MM.1S (cell line): ENCODE results near the gene BARHL1.

Experiments
- DNase-seq: peaks from one replicate; pipeline ENCODE4 v3.0.0-alpha.2; 2015
- H2AFZ ChIP-seq: fragments of 300-600 bp; sonication (generic); 2 replicates; pipeline ENCODE4 v1.6.0; 2016; ENCODE audit warnings: antibody characterized with exemption, low read length
- H3F3A ChIP-seq: fragments of 300-600 bp; sonication (generic); 2 replicates; pipeline ENCODE4 v1.6.1; 2016; ENCODE audit warnings: mild to moderate bottlenecking, antibody characterized with exemption, low read length, moderate library complexity, mixed read lengths; ENCODE audit not compliant: insufficient read depth
- H3K27ac ChIP-seq: fragments of 300-600 bp; sonication (generic); 2 replicates; pipeline ENCODE4 v1.5.1; 2016; ENCODE audit warnings: mild to moderate bottlenecking, low read length
- H3K27me3 ChIP-seq: fragments of 300-600 bp; sonication (generic); replicated peaks from 2 replicates; pipeline ENCODE4 v1.6.0; 2016; ENCODE audit warnings: low read length; ENCODE audit not compliant: insufficient read depth
- H3K36me3 ChIP-seq: fragments of 300-600 bp; sonication (generic); replicated peaks from 2 replicates; pipeline ENCODE4 v1.6.1; 2016; ENCODE audit warnings: mild to moderate bottlenecking, low read length, mixed read lengths; ENCODE audit not compliant: insufficient read depth
- H3K4me1 ChIP-seq: fragments of 300-600 bp; sonication (generic); 2 replicates; pipeline ENCODE4 v1.6.1; 2016; ENCODE audit warnings: low read length, mixed read lengths
- H3K4me2 ChIP-seq: fragments of 300-600 bp; sonication (generic); 2 replicates; pipeline ENCODE4 v1.6.0; 2016; ENCODE audit warnings: low read depth, low read length
- H3K4me3 ChIP-seq: fragments of 300-600 bp; sonication (generic); 2 replicates; pipeline ENCODE4 v1.5.1; 2016; ENCODE audit warnings: low read length, mixed read lengths
- H3K79me2 ChIP-seq: fragments of 300-600 bp; sonication (generic); 2 replicates; pipeline ENCODE4 v1.6.1; 2016; ENCODE audit warnings: mixed run types, low read length, mixed read lengths
- H3K9ac ChIP-seq: fragments of 300-600 bp; sonication (generic); 2 replicates; pipeline ENCODE4 v1.6.1; 2016; ENCODE audit warnings: low read length, mixed read lengths
- H3K9me2 ChIP-seq: fragments of 300-600 bp; sonication (generic); replicated peaks from 2 replicates; pipeline ENCODE4 v1.6.1; 2016; ENCODE audit warnings: mild to moderate bottlenecking, low read length, mixed read lengths; ENCODE audit not compliant: insufficient read depth
- H3K9me3 ChIP-seq: fragments of 300-600 bp; sonication (generic); replicated peaks from 2 replicates; pipeline ENCODE4 v1.6.1; 2016; ENCODE audit warnings: mild to moderate bottlenecking, low read length, mixed read lengths; ENCODE audit not compliant: insufficient read depth
- H4K20me1 ChIP-seq: fragments of 300-600 bp; sonication (generic); 2 replicates; pipeline ENCODE4 v1.6.1; 2016; ENCODE audit warnings: mild to moderate bottlenecking, low read length, moderate library complexity, mixed read lengths; ENCODE audit not compliant: insufficient read depth
- EZH2 ChIP-seq: fragments of 300-600 bp; sonication (generic); optimal IDR thresholded peaks from 2 replicates; pipeline ENCODE3; 2017; ENCODE audit warnings: low read depth, mild to moderate bottlenecking, antibody characterized with exemption, low read length, mixed read lengths
- EZH2phosphoT487 ChIP-seq: fragments of 300-600 bp; sonication (generic); IDR thresholded peaks from 2 replicates; pipeline ENCODE4 v1.6.1; 2018; ENCODE audit warnings: antibody characterized with exemption, low read length
- TF ChIP-seq, protein P1 (sequence below): fragments of 300-600 bp; sonication (generic); IDR thresholded peaks from 2 replicates; pipeline ENCODE4 v1.5.1; 2016; ENCODE audit warnings: antibody characterized with exemption, low read length, mixed read lengths

The BARHL1 gene

DNA sequence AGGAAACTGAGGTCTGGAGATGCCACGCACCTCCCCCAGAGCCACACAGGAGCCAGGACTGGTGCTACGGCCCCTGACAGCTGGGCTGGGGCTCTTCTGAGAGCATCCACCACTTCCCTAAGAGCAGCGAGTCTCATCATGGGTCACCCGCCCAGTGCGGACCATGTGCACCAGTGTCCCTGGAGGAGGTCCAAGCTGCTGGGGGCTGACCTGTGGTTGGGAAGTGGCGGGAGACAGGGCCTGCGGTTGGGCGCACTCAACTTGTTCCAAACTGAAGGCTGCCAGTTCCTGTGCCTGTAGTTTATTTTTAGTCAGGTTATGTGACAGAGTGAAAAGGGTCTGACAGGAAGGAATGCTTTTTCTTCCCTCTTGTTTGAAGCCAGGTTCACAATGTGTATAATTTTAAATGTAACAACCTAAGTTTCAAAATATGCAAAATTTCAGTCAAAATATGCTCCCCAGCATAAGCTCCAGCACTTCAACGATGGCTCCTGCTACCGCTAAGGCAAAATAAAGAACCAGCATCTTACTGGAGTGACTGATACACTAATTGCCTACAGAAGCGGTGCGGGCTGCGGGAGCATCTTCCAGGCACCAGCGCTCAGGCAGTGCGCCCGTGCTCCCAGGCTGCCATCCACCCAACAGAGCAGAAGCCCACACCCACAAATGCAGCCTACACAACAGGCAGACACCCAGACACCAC, 14.8 kb downstream of the BARHL1 start:
- Histone ChIP-seq H3K4me2 (no peak overlapping the region), H3K79me2 (no peaks in the 10 kb centered on the region), H2AFZ (no peak overlapping the region), H4K20me1 (0 out of 2 replicates have a peak, but pooled peaks cover 3% of the 10 kb centered on the region), H3F3A (no peaks in the 10 kb centered on the region), H3K4me3 (no peak overlapping the region), H3K9me2 (no peaks in the 10 kb centered on the region), H3K9ac (no peak overlapping the region), H3K9me3 (no peaks in the 10 kb centered on the region), H3K36me3 (no peaks in the 10 kb centered on the region), H3K27me3 (no peaks in the 10 kb centered on the region), H3K27ac (no peak overlapping the region), H3K4me1 (no peaks in the 10 kb centered on the region)
- DNase-seq, result no peak
- TF ChIP-seq EZH2 (no peak), EZH2phosphoT487 (no peak)
- TF ChIP-seq, protein P1, sequence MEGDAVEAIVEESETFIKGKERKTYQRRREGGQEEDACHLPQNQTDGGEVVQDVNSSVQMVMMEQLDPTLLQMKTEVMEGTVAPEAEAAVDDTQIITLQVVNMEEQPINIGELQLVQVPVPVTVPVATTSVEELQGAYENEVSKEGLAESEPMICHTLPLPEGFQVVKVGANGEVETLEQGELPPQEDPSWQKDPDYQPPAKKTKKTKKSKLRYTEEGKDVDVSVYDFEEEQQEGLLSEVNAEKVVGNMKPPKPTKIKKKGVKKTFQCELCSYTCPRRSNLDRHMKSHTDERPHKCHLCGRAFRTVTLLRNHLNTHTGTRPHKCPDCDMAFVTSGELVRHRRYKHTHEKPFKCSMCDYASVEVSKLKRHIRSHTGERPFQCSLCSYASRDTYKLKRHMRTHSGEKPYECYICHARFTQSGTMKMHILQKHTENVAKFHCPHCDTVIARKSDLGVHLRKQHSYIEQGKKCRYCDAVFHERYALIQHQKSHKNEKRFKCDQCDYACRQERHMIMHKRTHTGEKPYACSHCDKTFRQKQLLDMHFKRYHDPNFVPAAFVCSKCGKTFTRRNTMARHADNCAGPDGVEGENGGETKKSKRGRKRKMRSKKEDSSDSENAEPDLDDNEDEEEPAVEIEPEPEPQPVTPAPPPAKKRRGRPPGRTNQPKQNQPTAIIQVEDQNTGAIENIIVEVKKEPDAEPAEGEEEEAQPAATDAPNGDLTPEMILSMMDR, result no peak

DNA sequence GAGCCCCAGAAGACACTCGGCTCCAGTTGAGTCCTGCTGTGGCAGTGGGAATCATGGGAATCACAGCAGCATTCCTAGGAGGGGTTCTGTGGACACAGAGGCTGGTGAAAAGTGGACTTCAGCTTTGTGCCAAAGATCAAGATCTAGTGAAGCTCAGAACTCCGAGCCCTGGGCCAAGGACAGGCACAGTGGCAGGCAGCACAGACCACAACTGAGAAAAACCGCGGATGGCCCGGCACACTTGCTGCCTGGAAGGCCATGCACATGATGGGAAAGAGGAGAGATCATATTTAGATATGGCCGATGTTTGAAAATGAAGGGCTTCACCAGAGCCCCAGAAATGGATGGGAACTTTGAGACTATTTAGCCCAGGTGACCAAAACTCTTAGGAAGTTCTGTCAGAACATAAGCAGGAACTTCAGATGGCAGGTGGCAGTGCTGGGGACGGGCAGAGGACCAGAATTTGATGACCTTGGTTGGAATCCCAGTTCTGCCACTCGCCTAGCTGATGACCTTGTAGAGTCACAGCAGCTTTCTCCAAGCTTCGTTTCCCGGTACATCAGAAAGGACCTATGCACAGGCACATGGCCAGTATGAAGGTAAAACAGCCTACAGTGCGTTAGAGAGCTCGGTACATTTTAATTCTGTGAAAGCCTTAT, 18.0 kb downstream of the BARHL1 start:
- Histone ChIP-seq H3K79me2 (no peaks in the 10 kb centered on the region), H3K27ac (no peak overlapping the region), H3K4me3 (no peak overlapping the region), H3K36me3 (no peaks in the 10 kb centered on the region), H3F3A (no peaks in the 10 kb centered on the region), H3K9ac (no peak overlapping the region), H3K9me2 (no peaks in the 10 kb centered on the region), H3K27me3 (no peaks in the 10 kb centered on the region), H4K20me1 (no peaks in the 10 kb centered on the region), H3K4me1 (no peaks in the 10 kb centered on the region), H2AFZ (no peak overlapping the region), H3K9me3 (no peaks in the 10 kb centered on the region), H3K4me2 (no peak overlapping the region)
- no peak for DNase-seq
- TF ChIP-seq, protein P1, result no peak
- TF ChIP-seq EZH2 (no peak), EZH2phosphoT487 (no peak)

DNA sequence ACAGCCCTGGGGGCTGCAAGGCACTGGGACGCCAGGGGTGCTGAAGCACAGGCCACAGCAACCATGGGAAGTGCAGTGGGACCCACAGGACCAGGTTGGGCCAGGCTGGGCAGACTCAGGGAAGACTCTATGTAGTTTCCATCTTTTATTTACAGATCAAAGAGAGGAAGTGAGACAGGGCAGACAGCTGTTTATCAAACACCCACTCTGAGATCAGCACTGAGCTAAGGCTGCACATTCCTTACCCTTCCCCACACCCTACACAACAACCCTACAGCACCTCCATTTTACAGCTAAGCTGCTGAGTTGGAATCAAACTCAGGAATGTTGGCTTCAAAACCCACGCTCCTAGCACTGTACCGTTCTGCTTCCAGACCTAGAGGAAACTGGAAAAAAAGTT, 19.8 kb downstream of the BARHL1 start:
- Histone ChIP-seq H3K27me3 (no peaks in the 10 kb centered on the region), H3K4me2 (no peak overlapping the region), H4K20me1 (no peaks in the 10 kb centered on the region), H3K79me2 (no peaks in the 10 kb centered on the region), H3K36me3 (no peaks in the 10 kb centered on the region), H3K4me1 (no peaks in the 10 kb centered on the region), H3K9me2 (no peaks in the 10 kb centered on the region), H3K27ac (no peak overlapping the region), H3K4me3 (no peak overlapping the region), H3K9me3 (no peaks in the 10 kb centered on the region), H3F3A (no peaks in the 10 kb centered on the region), H2AFZ (no peak overlapping the region), H3K9ac (no peak overlapping the region)
- DNase-seq, result no peak
- TF ChIP-seq EZH2phosphoT487 (no peak), EZH2 (no peak)
- TF ChIP-seq, protein P1, result no peak
